GM19372 (cell line): ENCODE measurements around the gene PTPN23.
"Not testable (repeated sequence)": the region's sequence is repeated elsewhere in the genome, so short reads cannot be mapped to it uniquely, and the experiment has no call there.

Source experiments
- ATAC-seq: cut with Tn5 transposase; IDR thresholded peaks from one replicate; pipeline ENCODE4 v1.9.1; 2021; ENCODE audit warnings: mild to moderate bottlenecking, low read depth, moderate library complexity; ENCODE audit not compliant: unreplicated experiment

The PTPN23 gene

DNA sequence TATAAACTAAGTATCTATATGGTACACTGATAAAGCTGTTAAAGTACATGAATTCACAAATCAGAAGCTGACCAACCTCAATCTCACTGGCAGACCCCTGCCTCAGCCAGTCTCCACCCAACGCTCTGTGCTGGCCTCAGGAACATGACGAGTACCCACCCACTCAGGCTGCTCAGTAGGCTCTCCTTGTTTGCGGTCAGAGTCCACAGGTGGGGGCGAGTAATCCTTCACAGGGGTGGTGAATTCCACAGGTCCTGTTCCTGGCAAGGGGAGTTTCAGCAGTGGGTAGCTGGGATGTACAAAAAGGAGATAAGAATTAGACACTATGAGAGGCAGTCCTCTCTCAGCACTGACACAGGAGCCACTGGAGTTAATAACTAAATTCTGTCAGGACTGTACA, 54.0 kb downstream of the PTPN23 start:
- no peak for ATAC-seq

- ATAC-seq = no peak
Observed at GRCh38 chr3:47436180-47436579, 55.4 kb downstream of the PTPN23 start.

- no peak for ATAC-seq
Observed at GRCh38 chr3:47440131-47440530, 59.3 kb downstream of the PTPN23 start.

GRCh38 chr3:47441796-47442551, 61.2 kb downstream of the PTPN23 start:
- ATAC-seq = no peak

DNA sequence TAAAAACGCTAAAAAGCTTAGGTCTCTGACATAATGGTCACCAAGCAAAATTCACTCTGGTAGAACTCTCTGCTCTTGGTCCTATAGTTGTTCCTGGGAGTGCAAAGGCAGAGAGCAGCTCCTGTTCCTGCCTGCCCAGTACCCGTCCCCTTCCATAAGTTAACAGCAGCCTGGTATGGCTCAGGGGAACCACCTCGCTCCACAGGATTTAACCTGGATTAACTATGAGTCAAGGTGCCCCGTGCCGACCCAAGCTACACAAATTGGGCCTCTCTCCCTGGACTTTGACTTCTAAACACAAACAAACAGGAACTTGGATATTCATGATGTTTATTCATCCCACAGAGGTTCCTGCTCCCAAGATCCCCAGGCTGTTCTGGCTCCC, 62.8 kb downstream of the PTPN23 start:
- ATAC-seq = no peak

GRCh38 chr3:47444103-47444502, 63.3 kb downstream of the PTPN23 start:
- ATAC-seq = no peak

GRCh38 chr3:47452453-47453215, 71.8 kb downstream of the PTPN23 start:
- ATAC-seq = no peak

DNA sequence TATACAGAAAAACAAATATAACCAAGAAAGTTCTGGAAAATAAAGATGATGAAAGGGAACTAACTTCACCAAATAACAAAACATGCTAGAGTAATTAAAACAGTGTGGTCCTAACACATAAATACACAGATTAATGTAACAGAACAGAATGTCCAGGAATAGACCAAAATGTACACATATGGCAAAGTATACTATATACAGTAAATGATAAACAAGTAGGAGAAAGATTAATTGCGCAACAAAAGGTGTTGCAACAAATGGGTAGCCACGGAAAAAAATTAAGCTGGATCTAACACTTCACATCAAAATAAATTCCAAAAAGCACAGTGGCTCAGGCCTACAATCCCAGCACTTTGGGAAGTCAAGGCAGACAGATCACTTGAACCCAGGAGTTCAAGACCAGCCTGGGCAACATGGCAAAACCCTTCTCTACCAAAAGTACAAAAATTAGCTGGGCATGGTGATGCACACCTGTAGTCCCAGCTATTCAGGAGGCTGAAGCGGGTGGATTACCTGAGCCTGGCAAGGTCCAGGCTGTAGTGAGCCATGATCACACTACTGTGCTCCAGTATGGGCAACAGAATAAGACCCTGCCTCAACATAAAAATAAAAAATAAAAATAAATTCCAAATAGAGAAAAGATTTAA, 75.1 kb downstream of the PTPN23 start:
- no peak for ATAC-seq

- ATAC-seq = no peak
Observed at GRCh38 chr3:47456984-47457383, 76.2 kb downstream of the PTPN23 start.

DNA sequence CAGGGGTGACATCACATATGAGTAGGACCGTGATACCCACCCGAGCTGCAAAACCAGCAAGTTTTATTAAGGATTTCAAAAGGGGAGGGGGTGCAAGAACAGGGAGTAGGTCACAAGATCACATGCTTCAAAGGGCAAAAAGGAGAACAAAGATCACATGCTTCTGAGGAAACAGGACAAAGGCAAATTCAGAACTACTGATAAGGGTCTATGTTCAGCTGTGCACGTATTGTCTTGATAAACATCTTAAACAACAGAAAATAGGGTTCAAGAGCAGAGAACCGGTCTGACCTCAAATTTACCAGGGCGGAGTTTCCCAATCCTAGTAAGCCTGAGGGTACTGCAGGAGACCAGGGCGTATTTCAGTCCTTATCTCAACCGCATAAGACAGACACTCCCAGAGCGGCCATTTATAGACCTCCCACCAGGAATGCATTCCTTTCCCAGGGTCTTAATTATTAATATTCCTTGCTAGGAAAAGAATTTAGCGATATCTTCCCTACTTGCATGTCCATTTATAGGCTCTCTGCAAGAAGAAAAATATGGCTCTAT, 78.8 kb downstream of the PTPN23 start:
- ATAC-seq = not testable (repeated sequence)
